Measurements from ENCODE around the gene EEF2.
A peak's percentile ranks its signal among the peaks of the same experiment; 100 is the strongest.

- TF ChIP-seq, protein P1, sequence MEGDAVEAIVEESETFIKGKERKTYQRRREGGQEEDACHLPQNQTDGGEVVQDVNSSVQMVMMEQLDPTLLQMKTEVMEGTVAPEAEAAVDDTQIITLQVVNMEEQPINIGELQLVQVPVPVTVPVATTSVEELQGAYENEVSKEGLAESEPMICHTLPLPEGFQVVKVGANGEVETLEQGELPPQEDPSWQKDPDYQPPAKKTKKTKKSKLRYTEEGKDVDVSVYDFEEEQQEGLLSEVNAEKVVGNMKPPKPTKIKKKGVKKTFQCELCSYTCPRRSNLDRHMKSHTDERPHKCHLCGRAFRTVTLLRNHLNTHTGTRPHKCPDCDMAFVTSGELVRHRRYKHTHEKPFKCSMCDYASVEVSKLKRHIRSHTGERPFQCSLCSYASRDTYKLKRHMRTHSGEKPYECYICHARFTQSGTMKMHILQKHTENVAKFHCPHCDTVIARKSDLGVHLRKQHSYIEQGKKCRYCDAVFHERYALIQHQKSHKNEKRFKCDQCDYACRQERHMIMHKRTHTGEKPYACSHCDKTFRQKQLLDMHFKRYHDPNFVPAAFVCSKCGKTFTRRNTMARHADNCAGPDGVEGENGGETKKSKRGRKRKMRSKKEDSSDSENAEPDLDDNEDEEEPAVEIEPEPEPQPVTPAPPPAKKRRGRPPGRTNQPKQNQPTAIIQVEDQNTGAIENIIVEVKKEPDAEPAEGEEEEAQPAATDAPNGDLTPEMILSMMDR (IDR thresholded peaks at IDR 0.05; ENCODE audit: low read depth, low read length) = no peak
- TF ChIP-seq POLR2A (IDR thresholded peaks at IDR 0.05; ENCODE audit: extremely low read depth, insufficient read length) (peak; percentile 42), MAX (IDR thresholded peaks at IDR 0.05; ENCODE audit: low read depth, low read length) (peak; percentile 54)
These were observed 22.0 kb upstream of the EEF2 start, which contains the start of gene PIAS4 for GRCh38 chr19:4007021-4007835.
